OCI-LY7 (cell line): Measurements from ENCODE around the gene CATSPERD.
"Not testable (repeated sequence)": the region's sequence is repeated elsewhere in the genome, so short reads cannot be mapped to it uniquely, and the experiment has no call there.

Experiments used
- CTCF ChIP-seq: fragments of 200-600 bp; sonication (generic); conservative IDR thresholded peaks from 2 replicates; pipeline ENCODE4 v1.5.1; 2014; ENCODE audit warnings: mild to moderate bottlenecking, antibody characterized with exemption, low read length, moderate library complexity, mixed read lengths
- EZH2phosphoT487 ChIP-seq: fragments of 200-600 bp; sonication (generic); IDR thresholded peaks from 2 replicates; pipeline ENCODE4 v1.6.1; 2018; ENCODE audit warnings: low read depth, borderline replicate concordance, mild to moderate bottlenecking, mixed run types, antibody characterized with exemption, low read length, moderate library complexity, mixed read lengths

- not testable (repeated sequence) for TF ChIP-seq EZH2phosphoT487, CTCF
Observed at GRCh38 chr19:5748920-5749319, 28.5 kb downstream of the CATSPERD start.
